HEK293 (cell line): ENCODE data around the gene RPS28.

Experiments
- ATF2 ChIP-seq: fragments of 450-650 bp; formaldehyde crosslinking; IDR thresholded peaks from 2 replicates; pipeline ENCODE4 v1.5.1; 2016; ENCODE audit warnings: missing biosample characterization, missing genetic modification characterization, low read depth
- HIC1 ChIP-seq: fragments of 450-650 bp; formaldehyde crosslinking; IDR thresholded peaks from 2 replicates; pipeline ENCODE4 v1.5.1; 2016; ENCODE audit warnings: missing biosample characterization, missing genetic modification characterization
- KLF10 ChIP-seq: fragments of 450-650 bp; IDR thresholded peaks from 2 replicates; pipeline ENCODE4 v1.5.1; 2018; ENCODE audit warnings: missing biosample characterization, mild to moderate bottlenecking, missing genetic modification characterization
- KLF8 ChIP-seq: fragments of 450-650 bp; formaldehyde crosslinking; IDR thresholded peaks from 2 replicates; pipeline ENCODE4 v1.5.1; 2016; ENCODE audit warnings: missing biosample characterization, missing genetic modification characterization
- PATZ1 ChIP-seq: fragments of 450-650 bp; formaldehyde crosslinking; IDR thresholded peaks from 2 replicates; pipeline ENCODE4 v1.5.1; 2016; ENCODE audit warnings: missing biosample characterization, missing genetic modification characterization
- SP3 ChIP-seq: fragments of 450-650 bp; formaldehyde crosslinking; IDR thresholded peaks from 2 replicates; pipeline ENCODE4 v1.5.1; 2016; ENCODE audit warnings: missing biosample characterization, missing genetic modification characterization
- TCF7L2 ChIP-seq: IDR thresholded peaks from 2 replicates; pipeline ENCODE4 v1.6.1; 2011; ENCODE audit warnings: low read depth, mild to moderate bottlenecking, inconsistent platforms, low read length, moderate library complexity, borderline replicate concordance
- WT1 ChIP-seq: fragments of 450-650 bp; formaldehyde crosslinking; IDR thresholded peaks from 2 replicates; pipeline ENCODE4 v1.5.1; 2016; ENCODE audit warnings: missing biosample characterization, missing genetic modification characterization
- ZBTB44 ChIP-seq: fragments of 450-650 bp; IDR thresholded peaks from 2 replicates; pipeline ENCODE4 v1.5.1; 2018; ENCODE audit warnings: missing biosample characterization, mild to moderate bottlenecking, missing genetic modification characterization
- ZNF175 ChIP-seq: fragments of 450-650 bp; formaldehyde crosslinking; IDR thresholded peaks from 2 replicates; pipeline ENCODE4 v1.5.1; 2016; ENCODE audit warnings: missing biosample characterization, missing genetic modification characterization
- ZNF2 ChIP-seq: fragments of 450-650 bp; formaldehyde crosslinking; IDR thresholded peaks from 2 replicates; pipeline ENCODE4 v1.5.1; 2016; ENCODE audit warnings: missing biosample characterization, missing genetic modification characterization
- ZNF223 ChIP-seq: fragments of 450-650 bp; formaldehyde crosslinking; IDR thresholded peaks from 2 replicates; pipeline ENCODE4 v1.5.1; 2016; ENCODE audit warnings: missing biosample characterization, missing genetic modification characterization
- ZNF248 ChIP-seq: fragments of 450-650 bp; formaldehyde crosslinking; IDR thresholded peaks from 2 replicates; pipeline ENCODE4 v1.5.1; 2017; ENCODE audit warnings: missing biosample characterization, missing genetic modification characterization
- ZNF274 ChIP-seq, 2 experiments: fragments of 200-500 bp in 1 of 2; fragments of 450-650 bp in 1 of 2; sonication (Bioruptor generic) in 1 of 2; formaldehyde crosslinking in 1 of 2; IDR thresholded peaks; 2 replicates each; pipeline versions ENCODE4 v1.5.1 to v1.6.1; 2014 to 2016; ENCODE audit warnings: borderline replicate concordance in 1 of 2, inconsistent platforms in 1 of 2, low read length in 1 of 2, missing biosample characterization in 1 of 2, missing genetic modification characterization in 1 of 2
- ZNF324 ChIP-seq: fragments of 450-650 bp; formaldehyde crosslinking; IDR thresholded peaks from 2 replicates; pipeline ENCODE4 v1.5.1; 2016; ENCODE audit warnings: missing biosample characterization, missing genetic modification characterization
- ZNF514 ChIP-seq: fragments of 450-650 bp; formaldehyde crosslinking; IDR thresholded peaks from 2 replicates; pipeline ENCODE4 v1.5.1; 2016; ENCODE audit warnings: missing biosample characterization, missing genetic modification characterization
- ZNF518A ChIP-seq: fragments of 450-650 bp; formaldehyde crosslinking; conservative IDR thresholded peaks from 2 replicates; pipeline ENCODE4 v1.5.1; 2016; ENCODE audit warnings: low read depth, missing biosample characterization, missing genetic modification characterization
- ZNF571 ChIP-seq: fragments of 450-650 bp; formaldehyde crosslinking; IDR thresholded peaks from 2 replicates; pipeline ENCODE4 v1.5.0; 2017; ENCODE audit warnings: missing biosample characterization, missing genetic modification characterization
- ZNF610 ChIP-seq: fragments of 450-650 bp; formaldehyde crosslinking; IDR thresholded peaks from 2 replicates; pipeline ENCODE4 v1.5.1; 2016; ENCODE audit warnings: missing biosample characterization, missing genetic modification characterization, borderline replicate concordance
- ZNF692 ChIP-seq: fragments of 450-650 bp; formaldehyde crosslinking; IDR thresholded peaks from 2 replicates; pipeline ENCODE4 v1.5.1; 2016; ENCODE audit warnings: missing biosample characterization, missing genetic modification characterization
- ZNF76 ChIP-seq: fragments of 450-650 bp; formaldehyde crosslinking; IDR thresholded peaks from 2 replicates; pipeline ENCODE4; 2016; ENCODE audit warnings: low read depth, missing biosample characterization, missing genetic modification characterization, borderline replicate concordance

RPS28 gene

GRCh38 chr19:8307965-8308866 is 13.1 kb upstream of the RPS28 start, which contains the start of gene CD320 (continued):
- TF ChIP-seq ZNF274 (IDR thresholded peaks at IDR 0.05; ENCODE audit: low read length) (no peak), ZNF274 (tag by site-specific recombination; IDR thresholded peaks at IDR 0.05; ENCODE audit: borderline replicate concordance) (no peak), WT1 (0 out of 2 replicates have a peak, but pooled peaks have one; percentile 2), ZNF518A (tag by site-specific recombination) (no peak), PATZ1 (tag by site-specific recombination) (0 out of 2 replicates have a peak, but pooled peaks have one; percentile 47), ATF2 (tag by site-specific recombination) (no peak), KLF10 (tag by site-specific recombination) (peak; percentile 98), ZNF2 (tag by site-specific recombination) (no peak; the same call in 1 of the 2 replicates), ZNF324 (tag by site-specific recombination) (peak; percentile 63; the same call in 1 of the 2 replicates), ZNF514 (tag by site-specific recombination) (no peak), KLF8 (peak; percentile 81), ZBTB44 (peak; percentile 64; the same call in 1 of the 2 replicates), HIC1 (tag by site-specific recombination) (no peak), ZNF610 (tag by site-specific recombination) (peak; percentile 93), ZNF692 (peak; percentile 93), ZNF223 (tag by site-specific recombination) (no peak), ZNF571 (tag by site-specific recombination) (no peak), TCF7L2 (peak; percentile 77), ZNF248 (tag by site-specific recombination) (no peak), SP3 (peak; percentile 86), ZNF175 (tag by site-specific recombination) (no peak), ZNF76 (peak; percentile 72)
